Suppressor macrophage treated with lipopolysaccharide for 1 hour (primary cell): Measurements from ENCODE around the gene MAGI3.
A peak's percentile ranks its signal among the peaks of the same experiment; 100 is the strongest.
"Not testable (repeated sequence)": the region's sequence is repeated elsewhere in the genome, so short reads cannot be mapped to it uniquely, and the experiment has no call there.

Experiments
- DNase-seq, 3 donors: peaks; one replicate each; pipeline ENCODE4 v3.0.0-alpha.2; 2020 to 2022

Gene MAGI3

DNA sequence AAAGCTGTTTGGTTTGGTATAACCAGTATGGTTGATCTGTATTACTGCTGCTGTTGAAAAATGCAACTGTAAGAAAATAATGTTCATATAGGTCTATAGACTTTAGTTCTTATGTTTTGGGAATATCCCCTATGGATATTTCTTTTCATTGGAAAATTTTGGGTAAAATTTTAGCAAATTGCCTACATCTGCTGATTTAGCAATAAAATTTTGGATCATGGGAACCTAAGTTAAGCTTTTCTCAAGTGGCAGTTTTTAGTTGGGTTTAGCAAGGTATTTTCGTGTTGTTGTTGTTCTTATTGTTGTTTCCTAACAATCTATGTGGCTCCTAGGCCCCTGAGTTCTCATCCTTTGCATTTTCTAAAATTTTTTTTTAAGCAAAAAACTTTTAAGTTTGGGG lies 201.9 kb downstream of the MAGI3 start:
- no peak for DNase-seq

DNA sequence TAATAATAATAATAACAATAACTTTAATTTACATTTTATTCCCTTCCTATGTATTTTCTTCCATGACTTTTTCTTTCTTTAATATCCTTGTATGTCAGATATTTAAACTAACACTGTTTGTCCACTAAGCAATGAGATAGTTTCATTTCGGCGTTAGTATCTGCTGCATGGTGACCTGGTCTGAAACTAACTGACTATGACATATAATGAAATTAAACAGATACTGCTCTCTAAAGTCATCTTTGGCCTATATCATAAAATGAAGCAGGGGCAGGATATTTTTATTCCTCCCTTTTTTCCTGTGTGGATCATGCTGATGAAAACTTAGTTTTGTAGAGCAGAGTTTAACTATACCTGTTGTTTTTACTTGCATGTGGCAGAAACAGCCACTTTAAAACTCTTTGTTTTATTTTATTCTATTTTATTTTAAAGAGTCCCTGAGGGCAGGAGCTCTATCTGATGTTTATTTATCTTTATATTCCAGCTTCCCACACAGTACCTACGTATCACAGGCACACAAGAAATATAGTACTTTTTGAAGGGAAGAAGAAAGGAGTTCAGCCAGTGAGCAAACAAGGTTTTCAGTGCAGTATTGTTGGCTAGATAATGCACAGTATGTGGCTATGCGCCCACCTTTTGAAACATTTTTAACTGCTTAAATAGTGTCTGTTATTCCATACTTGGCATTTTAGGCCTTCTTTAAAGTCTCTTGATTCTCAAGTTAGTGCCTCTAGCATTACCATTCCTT lies 203.4 kb downstream of the MAGI3 start:
- DNase-seq = no peak

DNA sequence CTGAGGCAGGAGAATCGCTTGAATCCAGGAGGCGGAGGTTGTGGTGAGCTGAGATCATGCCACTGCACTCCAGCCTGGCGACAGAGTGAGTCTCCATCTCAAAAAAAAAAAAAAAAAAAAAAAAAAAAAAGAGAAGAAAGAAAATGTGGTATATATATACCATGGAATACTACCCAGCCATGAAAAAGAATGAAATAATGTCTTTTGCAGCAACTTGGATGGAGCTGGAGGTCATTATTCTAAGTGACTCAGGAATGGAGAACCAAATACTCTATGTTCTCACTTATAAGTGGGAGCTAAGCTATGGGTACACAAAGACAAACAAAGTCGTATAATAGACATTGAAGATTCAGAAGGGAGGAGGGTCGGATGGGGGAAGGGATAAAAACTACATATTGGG lies 214.2 kb downstream of the MAGI3 start:
- DNase-seq = not testable (repeated sequence)

DNA sequence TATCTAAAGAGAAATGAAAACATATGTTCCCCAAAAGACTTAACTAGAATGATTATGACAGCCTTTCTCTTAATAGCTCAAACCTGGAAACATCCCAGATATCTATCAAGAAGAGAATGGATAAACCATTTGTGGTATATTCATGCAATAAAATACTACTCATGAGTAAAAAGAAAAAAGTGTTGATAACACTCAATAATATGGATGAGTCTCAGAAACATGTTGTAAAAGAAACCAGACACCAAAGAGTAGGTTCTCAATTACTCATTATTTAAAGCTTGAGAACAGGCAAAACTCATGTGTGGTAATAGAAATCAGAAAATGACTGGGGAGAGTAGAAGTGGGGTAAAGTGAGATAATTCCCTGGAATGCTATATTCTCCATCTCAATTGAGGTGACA lies 214.8 kb downstream of the MAGI3 start:
- DNase-seq = no peak

DNA sequence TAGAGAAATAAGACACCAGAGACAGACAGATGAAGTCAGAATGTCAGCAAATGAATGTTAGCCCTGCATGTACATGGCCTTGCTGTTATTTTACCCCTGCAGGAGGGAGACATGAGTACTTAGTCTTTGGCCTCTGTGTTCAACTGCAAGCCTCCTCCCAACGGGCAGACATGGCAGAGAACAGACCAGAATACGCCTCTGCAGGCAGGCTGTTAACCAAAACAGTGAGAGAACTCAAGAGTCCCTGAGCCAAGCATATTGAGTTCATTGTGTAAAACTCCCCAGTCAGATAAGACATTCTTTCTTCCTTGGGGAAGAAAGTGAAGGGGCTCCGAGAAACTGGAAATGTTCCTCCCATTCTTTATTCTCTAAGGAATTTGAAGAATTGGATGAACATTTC lies 218.1 kb downstream of the MAGI3 start:
- no peak for DNase-seq

DNA sequence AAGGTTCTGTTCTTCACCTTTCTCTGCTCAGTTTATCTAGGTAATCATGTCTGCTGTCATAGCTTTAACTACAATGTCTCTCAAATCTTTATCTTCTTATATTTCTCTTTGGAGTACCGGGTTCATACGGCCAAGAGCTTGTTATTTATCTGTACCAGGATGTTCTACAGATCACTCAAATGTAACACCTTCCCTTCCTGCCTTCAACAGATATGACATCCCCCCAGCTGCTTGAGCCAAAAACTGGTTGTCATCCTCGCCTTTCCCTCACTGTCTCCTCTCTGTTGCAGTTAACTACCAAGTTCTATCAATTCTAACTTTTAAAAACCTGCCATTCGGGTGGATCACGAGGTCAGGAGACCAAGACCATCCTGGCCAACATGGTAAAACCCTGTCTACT lies 220.1 kb downstream of the MAGI3 start:
- DNase-seq = no peak

DNA sequence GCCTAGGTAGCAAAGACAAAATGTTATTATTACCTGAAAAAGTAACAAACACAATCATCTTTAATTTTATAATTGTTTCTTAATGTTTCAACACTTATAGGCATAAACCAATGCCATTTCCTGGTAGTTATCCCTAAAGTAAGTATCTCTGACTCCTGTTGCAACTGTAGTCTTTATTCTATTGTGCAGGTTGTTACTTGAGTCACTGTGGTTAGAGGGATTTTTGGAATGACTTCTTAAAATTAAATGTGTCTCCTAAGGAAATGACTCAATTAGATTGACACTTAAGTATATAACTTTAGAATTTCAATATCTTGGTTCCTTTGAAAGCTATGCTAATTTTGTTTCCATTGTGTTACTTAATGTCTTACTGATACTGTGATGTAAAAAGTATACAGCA lies 225.1 kb downstream of the MAGI3 start:
- no peak for DNase-seq

DNA sequence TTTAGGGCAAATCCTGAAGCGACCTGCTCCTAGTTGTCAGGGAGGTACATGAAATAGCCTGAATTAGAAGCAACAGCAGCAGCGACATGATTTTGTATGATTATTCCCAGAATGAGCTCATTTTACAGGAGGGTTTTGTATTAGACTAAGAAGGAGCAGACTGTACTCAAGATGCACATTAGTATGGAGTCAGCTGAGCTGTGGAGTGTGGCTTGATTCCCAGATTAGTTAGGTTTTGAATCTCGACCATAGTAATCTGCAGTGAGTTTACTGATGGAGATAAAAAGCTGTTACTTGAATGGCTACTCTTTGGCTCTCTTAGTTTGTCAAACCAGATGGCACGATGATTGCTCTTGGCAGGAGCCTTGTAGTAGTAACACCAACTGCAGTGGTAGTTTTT lies 225.8 kb downstream of the MAGI3 start:
- no peak for DNase-seq

DNA sequence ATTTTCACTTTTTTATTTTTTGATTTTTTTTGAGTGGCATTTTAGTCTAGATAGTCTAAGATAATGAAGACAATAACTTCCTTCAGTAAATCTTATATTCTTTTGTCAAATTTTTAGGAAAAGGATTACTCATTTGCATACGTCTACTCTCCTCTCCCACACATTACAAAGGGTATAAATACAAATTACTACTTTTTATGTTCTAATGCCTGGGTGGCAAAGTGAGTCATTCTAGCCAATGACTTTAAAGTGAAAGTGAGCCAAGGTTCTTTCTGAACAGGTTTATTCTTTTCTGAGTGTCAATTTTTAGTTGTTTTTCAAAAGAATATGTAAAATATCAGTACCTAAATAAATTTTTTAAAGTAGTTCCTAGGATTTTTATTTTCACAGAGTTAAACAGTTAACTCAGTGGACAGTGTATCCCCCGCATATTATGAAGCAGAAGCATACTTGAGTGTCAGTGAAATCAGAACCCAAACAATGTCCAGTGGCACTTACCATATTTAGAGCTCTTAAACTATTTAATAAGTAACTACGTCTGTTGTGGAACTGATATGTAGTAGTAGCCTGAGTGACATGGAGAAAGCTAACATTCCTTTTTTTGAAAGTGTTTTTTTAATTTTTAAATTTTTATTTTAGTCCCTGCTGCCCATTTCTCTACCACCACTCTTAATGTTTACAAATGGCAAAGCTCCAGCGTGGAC lies 227.3 kb downstream of the MAGI3 start:
- DNase-seq = peak in 2 of 3 donors; percentile 9 to 27

DNA sequence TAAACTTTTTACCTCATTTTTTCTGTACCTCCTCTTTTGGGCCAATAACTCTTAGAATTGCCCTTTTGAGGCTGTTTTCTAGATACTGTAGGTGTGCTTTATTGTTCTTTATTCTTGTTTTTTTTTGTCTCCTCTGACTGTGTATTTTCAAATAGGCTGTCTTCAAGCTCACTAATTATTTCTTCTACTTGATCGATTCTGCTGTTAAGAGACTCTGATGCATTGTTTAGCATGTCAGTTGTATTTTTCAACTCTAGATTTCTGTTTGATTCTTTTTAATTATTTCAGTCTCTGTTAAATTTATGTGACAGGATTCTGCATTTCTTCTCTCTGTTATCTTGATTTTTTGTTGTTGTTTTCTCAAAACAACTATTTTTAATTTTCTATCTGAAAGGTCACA lies 238.7 kb downstream of the MAGI3 start:
- no peak for DNase-seq

DNA sequence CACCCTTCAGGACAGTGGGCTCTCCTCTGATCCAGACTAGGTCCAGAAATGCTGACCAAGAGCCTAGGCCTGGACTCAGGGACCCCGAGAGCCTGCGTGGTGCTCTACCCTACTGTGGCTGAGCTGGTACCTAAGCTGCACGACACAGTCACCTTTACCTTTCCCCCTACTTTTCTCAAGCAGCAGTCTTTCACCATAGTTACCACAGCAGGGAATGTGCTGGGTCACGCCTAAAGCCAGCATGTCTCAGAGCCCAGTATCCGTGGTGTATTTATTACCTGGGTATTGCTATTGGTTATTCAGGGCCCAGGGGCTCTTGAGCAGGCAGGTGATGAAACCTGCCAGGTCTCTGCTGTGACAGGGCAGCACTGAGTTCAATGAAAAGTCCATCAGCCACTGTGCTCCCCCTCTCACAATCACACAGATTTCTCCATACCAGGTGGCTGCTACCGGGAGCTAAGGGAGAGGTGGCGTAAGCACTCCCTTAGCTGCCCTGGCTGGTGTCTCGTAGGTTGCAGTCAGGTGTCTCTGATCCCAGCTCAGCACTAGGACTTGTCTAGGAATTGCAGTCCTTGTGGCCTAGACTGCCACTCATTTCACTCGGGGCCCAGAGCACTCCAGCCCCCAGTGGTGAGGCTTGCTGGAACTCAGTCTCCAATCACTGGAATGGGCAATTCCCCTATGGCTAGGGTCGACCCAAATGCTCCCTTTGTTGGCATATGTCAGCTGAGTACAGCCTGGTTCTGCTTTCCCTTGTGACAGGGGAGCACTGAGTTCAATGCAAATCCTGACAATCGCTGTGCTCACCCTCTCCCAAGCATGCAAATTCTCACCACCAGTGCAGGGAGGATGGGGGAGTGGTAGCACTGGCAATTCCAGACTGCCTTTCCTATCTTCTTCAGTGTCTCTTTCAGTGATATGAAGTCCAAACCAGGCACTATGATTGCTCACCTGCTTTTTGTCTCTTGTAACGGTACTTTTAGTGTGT lies 240.3 kb downstream of the MAGI3 start:
- no peak for DNase-seq

DNA sequence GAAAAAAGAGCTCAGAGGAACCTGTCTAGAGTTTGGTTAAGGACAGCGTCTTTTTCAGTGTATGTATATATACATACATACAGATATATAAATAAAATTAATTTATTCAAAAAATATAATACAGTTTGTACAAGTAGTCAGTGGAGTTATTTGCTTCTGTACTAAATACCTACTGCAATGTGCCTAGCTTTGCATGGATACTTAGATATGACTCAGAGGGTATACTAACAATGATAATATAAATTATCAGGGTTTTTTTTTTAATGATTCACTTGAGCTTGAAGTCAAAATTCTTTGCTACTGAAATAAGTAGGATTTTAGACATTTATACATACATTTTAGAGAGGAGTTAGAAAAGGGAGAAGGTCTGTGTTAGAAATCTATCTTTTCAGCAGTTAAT lies 251.1 kb downstream of the MAGI3 start:
- no peak for DNase-seq

DNA sequence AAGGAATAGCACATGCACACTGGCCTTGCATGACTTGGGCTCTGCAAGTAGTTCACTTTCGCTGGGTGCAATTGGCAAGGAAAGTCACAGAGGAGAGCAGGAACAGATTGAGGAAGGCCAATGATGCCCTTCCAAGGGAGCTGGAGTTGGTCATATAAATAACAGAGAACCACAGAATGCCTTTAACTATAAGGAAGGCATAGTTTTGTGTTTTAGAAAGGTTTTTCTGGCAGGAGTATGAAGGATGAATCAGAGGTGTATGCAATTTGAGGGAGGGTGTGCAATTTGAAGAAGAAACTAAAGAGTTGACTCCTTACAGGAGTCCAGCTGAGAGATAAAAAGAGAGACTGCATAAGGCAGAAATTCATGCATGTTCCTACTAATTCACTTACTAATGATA lies 256.8 kb downstream of the MAGI3 start:
- no peak for DNase-seq

DNA sequence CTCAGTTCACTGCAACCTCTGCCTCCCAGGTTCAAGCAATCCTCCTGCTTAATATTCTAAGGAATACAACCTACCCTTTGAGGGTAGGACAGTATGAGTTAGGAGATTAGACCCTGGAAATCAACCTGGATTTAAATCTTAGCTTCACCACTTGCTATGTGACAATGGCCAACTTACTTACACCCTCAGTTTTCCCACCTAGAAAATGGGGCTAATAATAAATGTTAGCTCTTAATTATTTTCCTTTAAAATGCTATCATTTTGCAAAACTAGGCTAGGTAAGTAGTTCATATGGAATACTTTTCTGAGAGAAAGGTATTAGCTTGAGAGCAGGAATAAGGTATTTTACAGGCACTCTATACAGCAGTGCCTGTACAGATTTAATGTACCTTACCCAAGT lies 258.2 kb downstream of the MAGI3 start:
- no peak for DNase-seq

DNA sequence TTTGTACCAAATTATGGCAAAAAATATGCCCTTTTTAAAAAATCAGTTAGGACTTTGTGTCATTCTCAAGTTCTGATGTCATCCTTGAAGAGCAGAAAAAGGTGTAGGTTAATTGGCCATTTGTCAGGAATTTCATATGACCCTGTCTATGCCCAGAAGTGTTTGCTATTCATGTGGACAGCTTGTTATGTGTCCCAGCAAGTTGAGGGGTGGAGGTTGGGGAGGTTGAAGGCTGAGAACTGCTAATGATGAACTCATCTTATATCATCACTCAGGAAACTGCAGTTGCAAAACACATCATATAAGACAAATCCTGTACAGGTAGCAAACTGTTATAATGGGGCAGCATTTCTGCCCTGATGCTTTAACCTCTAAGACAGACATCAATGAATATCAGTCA lies 262.5 kb downstream of the MAGI3 start:
- DNase-seq = no peak

DNA sequence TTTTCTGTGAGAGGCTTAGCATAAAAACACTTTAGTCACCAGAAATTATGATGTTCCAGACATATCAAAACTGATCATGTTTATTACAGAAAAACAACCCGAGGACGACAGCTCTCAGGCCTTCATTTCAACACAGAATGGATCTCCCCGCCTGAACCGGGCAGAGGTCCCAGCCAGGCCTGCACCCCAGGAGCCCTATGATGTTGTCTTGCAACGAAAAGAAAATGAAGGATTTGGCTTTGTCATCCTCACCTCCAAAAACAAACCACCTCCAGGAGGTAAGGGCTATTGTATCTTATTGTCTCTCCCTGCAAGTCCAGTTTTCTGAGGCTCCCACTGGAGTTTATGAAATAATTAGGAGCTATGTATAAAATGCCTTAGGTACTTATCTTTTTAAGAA lies 263.4 kb downstream of the MAGI3 start:
- DNase-seq = no peak

DNA sequence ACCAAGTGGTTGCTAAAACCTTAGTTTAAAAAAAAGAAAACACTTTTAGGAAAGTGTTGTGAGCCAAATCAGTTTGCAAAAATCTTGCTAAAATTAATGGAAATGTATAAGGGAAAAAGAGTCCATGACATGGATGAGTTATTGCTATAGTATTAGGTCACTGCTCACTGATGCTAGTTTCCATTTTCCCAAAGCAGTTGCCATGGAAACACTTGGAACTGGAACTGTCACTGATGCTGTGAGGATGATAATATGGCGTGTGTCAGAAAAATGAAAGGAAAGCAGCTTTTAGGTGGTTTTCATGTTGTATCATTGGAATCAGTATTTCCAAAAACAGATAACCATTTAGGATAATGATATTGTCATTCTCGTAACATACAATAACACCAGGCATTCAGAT lies 264.6 kb downstream of the MAGI3 start:
- DNase-seq = peak in 2 of 3 donors; percentile 26 to 33

DNA sequence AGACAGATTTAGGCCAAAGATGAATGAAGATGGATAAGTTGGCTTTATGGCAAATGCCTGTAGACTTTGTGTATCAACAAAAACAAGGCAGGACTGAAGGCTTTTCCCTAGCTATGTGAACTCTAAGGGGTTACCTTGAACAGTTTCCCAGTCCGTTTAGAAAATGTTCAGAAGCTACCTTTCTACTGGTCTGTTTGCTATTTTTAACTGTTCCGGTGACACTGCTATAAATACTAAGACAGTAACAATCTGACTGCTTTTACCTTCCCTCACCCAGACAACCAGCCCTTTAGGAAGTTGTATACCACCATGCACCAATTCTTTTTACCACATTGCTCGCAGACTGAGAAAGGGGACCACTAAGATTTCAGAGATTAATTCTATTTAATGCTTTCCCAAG lies 266.8 kb downstream of the MAGI3 start:
- no peak for DNase-seq

DNA sequence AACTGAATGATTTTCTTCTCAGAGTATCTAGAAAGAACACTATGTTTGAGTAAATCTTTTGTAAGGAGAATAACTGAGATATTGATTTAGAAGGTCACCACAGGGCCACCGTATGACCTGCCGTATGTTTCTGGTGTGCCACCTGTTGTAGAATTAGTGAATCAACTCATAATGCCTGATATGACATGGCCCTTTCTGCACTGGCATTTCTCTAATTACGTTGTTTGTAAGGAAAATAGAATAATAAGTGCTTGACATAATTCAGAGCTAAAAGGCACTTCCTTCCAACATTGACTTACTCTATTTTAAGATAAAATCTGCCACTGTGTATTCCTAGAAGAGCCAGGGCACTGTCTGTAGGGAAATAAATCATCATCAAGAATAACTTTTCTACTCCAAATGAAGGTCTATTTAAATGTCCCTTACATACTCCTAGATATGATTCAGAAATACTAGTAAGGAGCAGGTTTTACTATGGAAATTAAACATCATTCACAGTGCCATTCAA lies 267.3 kb downstream of the MAGI3 start:
- no peak for DNase-seq

DNA sequence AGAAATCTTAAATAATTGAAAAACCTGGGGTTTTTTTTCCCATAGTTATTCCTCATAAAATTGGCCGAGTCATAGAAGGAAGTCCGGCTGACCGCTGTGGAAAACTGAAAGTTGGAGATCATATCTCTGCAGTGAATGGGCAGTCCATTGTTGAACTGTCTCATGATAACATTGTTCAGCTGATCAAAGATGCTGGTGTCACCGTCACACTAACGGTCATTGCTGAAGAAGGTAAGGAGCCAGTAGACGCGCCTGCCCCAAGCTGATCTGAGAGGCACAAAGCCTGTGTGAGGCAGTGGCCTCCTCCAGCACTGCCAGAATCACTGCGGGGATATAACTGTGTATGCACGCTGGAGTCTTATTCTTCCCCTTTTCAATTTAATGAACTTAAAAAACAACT lies 268.7 kb downstream of the MAGI3 start:
- no peak for DNase-seq

DNA sequence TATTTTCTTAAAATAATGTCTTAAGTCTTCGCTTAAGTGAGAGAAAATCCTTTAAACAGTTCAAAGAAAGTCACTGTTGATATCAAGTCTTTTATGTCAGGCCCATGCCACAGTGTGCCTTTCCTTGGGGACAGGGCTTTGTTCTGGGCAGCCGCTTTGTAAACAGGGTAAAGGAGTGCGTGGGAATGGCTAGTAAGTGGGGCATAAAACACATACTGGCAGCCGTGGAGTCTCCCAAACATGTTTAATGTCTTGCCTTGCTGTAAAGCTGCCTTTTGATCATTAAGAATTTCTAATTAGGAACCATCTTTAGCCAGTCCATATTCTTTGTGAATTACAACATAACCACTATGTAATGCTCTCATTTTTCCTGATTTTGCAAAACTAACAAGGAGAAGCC lies 269.2 kb downstream of the MAGI3 start:
- no peak for DNase-seq

DNA sequence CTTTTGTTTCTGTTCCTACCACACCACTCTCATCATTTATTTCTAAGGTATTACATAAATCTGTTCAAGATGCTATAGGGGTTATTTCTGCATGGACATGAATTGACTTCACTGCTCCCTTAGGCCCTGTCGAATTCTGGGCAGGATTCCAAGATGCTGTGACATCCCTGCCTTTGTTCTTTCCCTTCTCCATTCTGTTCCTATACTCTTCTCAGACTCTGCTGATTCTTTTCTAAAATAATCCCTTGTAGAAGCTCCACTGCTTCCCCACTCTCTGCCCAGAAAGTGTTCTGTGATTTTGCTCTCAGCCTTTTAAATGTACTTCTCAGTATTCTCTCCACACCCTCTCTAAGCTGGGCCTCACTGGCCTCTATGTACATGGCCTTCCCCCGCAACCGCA lies 269.8 kb downstream of the MAGI3 start:
- no peak for DNase-seq

DNA sequence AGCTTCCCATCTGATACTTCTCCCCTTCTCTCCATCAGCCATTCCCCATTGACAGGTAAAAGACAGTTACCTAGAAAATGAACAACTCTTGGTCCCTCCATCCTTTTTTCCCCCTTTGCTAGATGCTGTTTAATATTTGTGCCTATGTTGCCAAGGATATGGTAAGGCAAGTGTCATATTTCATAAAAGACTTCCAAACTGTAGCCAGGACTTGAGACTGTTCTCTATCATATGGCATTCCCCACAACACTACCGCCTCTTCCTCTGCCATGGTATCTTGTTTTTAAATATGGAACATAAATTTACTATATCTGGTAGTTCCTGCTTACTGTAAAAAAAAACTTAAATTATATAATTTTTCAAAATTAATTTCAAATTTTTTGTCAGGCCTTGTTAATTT lies 271.8 kb downstream of the MAGI3 start:
- no peak for DNase-seq
